Duodenal mucosa (tissue), 2 donors: ENCODE measurements around the gene ZPR1.

Experiments
- H3K27ac ChIP-seq: one replicate; pipeline ENCODE4 v1.7.0; 2013; ENCODE audit warnings: low read depth, low read length
- H3K27me3 ChIP-seq, 2 donors: one replicate each; pipeline ENCODE4 v1.7.0; 2013; ENCODE audit warnings: low read length in 2 of 2, control low read depth in 1 of 2; ENCODE audit not compliant: insufficient read depth in 2 of 2, control insufficient read depth in 1 of 2
- H3K36me3 ChIP-seq, 2 donors: one replicate each; pipeline ENCODE4 v1.7.0; 2013; ENCODE audit warnings: low read length in 2 of 2, control low read depth in 1 of 2; ENCODE audit not compliant: insufficient read depth in 2 of 2, control insufficient read depth in 1 of 2
- H3K4me1 ChIP-seq, 2 donors: one replicate each; pipeline ENCODE4 v1.7.0; 2013; ENCODE audit warnings: low read length in 2 of 2, control low read depth in 1 of 2; ENCODE audit not compliant: insufficient read depth in 2 of 2, control insufficient read depth in 1 of 2
- H3K4me3 ChIP-seq, 2 donors: one replicate each; pipeline ENCODE4 v1.7.0; 2013; ENCODE audit warnings: low read length in 2 of 2, low read depth in 1 of 2
- H3K9ac ChIP-seq, 2 donors: one replicate each; pipeline ENCODE4 v1.7.0; 2013; ENCODE audit warnings: low read length in 2 of 2, low read depth in 1 of 2
- H3K9me3 ChIP-seq, 2 donors: one replicate each; pipeline ENCODE4 v1.7.0; 2013; ENCODE audit warnings: low read length in 2 of 2, control low read depth in 1 of 2; ENCODE audit not compliant: control insufficient read depth in 1 of 2

ZPR1 gene

DNA sequence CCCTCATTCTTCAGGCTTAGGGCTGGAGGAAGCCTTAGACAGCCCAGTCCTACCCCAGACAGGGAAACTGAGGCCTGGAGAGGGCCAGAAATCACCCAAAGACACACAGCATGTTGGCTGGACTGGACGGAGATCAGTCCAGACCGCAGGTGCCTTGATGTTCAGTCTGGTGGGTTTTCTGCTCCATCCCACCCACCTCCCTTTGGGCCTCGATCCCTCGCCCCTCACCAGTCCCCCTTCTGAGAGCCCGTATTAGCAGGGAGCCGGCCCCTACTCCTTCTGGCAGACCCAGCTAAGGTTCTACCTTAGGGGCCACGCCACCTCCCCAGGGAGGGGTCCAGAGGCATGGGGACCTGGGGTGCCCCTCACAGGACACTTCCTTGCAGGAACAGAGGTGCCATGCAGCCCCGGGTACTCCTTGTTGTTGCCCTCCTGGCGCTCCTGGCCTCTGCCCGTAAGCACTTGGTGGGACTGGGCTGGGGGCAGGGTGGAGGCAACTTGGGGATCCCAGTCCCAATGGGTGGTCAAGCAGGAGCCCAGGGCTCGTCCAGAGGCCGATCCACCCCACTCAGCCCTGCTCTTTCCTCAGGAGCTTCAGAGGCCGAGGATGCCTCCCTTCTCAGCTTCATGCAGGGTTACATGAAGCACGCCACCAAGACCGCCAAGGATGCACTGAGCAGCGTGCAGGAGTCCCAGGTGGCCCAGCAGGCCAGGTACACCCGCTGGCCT, 42.5 kb upstream of the ZPR1 start:
- Histone ChIP-seq H3K9ac (no peak overlapping the region), H3K36me3 (no peaks in the 10 kb centered on the region), H3K27ac (no peak overlapping the region), H3K9me3 (no peaks in the 10 kb centered on the region), H3K27me3 (no peaks in the 10 kb centered on the region), H3K4me1 (peaks cover 48 to 54% of the 10 kb centered on the region in 2 donors), H3K4me3 (no peak overlapping the region)

DNA sequence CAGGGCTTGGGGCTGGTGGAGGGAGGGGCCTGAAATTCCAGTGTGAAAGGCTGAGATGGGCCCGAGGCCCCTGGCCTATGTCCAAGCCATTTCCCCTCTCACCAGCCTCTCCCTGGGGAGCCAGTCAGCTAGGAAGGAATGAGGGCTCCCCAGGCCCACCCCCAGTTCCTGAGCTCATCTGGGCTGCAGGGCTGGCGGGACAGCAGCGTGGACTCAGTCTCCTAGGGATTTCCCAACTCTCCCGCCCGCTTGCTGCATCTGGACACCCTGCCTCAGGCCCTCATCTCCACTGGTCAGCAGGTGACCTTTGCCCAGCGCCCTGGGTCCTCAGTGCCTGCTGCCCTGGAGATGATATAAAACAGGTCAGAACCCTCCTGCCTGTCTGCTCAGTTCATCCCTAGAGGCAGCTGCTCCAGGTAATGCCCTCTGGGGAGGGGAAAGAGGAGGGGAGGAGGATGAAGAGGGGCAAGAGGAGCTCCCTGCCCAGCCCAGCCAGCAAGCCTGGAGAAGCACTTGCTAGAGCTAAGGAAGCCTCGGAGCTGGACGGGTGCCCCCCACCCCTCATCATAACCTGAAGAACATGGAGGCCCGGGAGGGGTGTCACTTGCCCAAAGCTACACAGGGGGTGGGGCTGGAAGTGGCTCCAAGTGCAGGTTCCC, 41.8 kb upstream of the ZPR1 start, which contains the start of gene APOC3:
TSS of gene APOC3 (plus strand) at position 383 of the 659 bp plus-strand sequence. CDS start 676 bp downstream, outside the sequence.
- no peaks in the 10 kb centered on the region for H3K36me3 ChIP-seq

DNA sequence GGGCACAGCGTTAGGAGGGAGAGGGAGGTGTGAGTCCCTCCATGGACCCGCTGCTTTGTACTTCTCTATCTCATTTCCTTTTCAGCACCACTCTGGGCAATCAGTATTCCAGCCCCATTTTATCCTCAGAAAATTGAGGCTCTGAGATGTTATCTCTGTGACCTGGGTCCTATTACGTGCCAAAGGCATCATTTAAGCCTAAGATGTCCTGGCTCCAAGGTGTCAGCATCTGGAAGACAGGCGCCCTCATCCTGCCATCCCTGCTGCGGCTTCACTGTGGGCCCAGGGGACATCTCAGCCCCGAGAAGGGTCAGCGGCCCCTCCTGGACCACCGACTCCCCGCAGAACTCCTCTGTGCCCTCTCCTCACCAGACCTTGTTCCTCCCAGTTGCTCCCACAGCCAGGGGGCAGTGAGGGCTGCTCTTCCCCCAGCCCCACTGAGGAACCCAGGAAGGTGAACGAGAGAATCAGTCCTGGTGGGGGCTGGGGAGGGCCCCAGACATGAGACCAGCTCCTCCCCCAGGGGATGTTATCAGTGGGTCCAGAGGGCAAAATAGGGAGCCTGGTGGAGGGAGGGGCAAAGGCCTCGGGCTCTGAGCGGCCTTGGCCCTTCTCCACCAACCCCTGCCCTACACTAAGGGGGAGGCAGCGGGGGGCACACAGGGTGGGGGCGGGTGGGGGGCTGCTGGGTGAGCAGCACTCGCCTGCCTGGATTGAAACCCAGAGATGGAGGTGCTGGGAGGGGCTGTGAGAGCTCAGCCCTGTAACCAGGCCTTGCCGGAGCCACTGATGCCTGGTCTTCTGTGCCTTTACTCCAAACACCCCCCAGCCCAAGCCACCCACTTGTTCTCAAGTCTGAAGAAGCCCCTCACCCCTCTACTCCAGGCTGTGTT, 41.1 kb upstream of the ZPR1 start:
- H3K9me3 ChIP-seq = no peaks in the 10 kb centered on the region
- H3K4me1 ChIP-seq = peaks cover 48 to 54% of the 10 kb centered on the region in 2 donors
- H3K9ac ChIP-seq = peak overlapping the region; percentile 32 to 42
- no peaks in the 10 kb centered on the region for H3K27me3 ChIP-seq
- H3K4me3 ChIP-seq = peak overlapping the region; percentile 21 to 42
- peak overlapping the region; percentile 49 for H3K27ac ChIP-seq
- H3K36me3 ChIP-seq = no peaks in the 10 kb centered on the region

More for the DNA sequence above, 41.8 kb upstream of the ZPR1 start, which contains the start of gene APOC3:
- peak within 1 kb of the TSS; percentile 49 for H3K27ac ChIP-seq
- peak within 1 kb of the TSS; percentile 21 to 42 for H3K4me3 ChIP-seq
- H3K9me3 ChIP-seq = no peaks in the 10 kb centered on the region
- H3K4me1 ChIP-seq = peaks cover 48 to 54% of the 10 kb centered on the region in 2 donors
- H3K27me3 ChIP-seq = no peaks in the 10 kb centered on the region
- peak within 1 kb of the TSS; percentile 32 to 42 for H3K9ac ChIP-seq

DNA sequence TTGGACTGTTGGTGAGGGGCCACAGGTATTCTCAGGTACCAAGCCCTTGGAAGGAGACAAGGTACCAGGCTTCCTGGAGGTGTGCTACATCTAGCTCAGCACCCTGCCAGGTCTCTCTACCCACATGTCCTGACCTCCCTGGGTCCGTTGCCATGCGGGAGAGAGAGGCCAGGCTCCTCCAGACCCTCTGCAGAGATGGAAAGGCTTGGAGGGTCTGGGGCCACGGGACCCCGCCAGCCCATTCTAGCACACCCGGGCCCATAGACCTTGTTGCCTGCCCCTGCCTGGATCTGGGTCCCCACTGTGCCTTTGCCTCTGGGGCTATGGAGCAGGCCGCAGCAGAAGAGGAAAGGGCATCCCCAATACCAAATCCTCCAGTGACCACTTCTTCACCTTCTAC, 39.6 kb upstream of the ZPR1 start:
- no peak overlapping the region for H3K4me3 ChIP-seq
- no peak overlapping the region for H3K9ac ChIP-seq
- no peaks in the 10 kb centered on the region for H3K36me3 ChIP-seq
- no peaks in the 10 kb centered on the region for H3K9me3 ChIP-seq
- H3K27ac ChIP-seq = peak overlapping the region; percentile 25
- no peaks in the 10 kb centered on the region for H3K27me3 ChIP-seq
- H3K4me1 ChIP-seq = peaks cover 47 to 56% of the 10 kb centered on the region in 2 donors

DNA sequence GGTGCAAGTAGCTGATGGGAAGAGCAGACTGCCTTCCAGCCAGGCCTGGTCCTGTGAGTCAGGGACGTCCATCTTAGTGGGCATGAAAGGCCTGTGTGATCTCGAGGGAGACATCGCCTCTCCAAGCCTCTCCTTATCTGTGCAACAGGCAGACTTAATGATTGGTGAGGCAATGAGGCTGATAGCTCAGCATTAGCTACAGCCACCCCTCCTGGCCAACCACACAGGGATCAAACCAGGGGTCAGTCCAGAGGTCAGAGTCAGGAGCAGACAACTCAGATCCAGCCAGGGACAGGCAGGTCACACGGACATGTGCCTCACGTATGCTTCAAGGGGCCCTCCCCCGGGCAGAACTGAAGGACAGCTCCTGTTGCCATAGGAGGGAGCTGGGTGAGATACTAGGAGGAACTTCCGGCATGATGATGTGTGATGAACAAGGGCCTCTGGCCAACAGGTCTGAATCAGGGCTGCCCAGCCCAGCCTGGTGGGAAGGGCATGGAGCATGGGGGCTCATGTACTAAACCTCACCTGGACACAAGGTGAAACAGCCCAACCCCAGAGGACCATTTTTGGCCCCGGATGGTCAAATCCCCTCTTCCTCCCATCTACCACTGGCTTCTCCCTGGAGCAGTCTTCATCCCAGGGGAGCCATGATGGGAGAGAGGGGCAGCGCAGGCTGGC, 39.1 kb upstream of the ZPR1 start:
- peaks cover 41 to 50% of the 10 kb centered on the region in 2 donors for H3K4me1 ChIP-seq

DNA sequence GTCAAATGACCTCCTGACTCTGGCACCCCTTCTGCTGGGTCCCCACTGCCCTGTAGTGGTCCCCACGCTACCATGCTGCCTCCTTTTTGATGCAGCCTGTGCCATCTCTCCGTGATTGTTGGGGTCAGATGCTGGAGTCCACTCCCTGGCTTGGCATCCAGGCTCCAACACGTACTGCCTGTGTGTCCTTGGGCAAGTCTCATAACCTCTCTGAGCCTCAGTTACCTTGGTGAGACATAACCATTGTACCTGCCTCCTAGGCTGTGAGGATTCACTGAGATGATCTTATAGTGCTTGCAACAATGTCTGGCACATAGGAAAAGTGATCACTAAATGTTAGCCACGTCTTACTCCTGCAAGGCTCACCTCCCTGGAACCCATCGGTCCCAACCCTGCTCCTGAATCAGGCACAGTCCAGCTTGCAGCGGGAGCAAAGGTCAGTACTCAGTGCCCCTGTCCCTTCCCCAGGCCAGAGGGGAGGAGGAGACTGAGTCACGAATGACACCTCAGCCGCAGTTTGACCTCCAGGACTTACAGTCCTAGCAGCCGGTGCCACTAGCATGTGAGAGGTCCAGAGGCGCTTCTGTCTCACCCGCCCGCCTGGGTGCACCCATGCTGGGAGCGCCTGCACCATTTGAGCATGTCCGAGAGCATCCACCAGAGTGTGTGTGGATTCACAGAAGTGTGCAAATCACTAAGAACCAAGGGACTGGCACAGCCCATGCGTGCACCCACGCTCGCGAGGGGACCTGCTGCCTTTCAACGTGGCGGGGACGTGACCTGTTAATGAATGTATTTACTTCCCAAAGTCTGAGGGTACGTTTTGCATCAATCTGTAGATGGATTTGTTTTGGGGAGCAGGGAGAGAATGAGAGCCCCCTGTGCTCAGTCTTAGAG, 38.3 kb upstream of the ZPR1 start:
- no peak overlapping the region for H3K9ac ChIP-seq
- H3K9me3 ChIP-seq = no peaks in the 10 kb centered on the region
- H3K4me1 ChIP-seq = peaks cover 41 to 48% of the 10 kb centered on the region in 2 donors

More for the DNA sequence above, 39.1 kb upstream of the ZPR1 start:
- Histone ChIP-seq H3K36me3 (no peaks in the 10 kb centered on the region), H3K9ac (no peak overlapping the region), H3K27ac (peak overlapping the region; percentile 25), H3K4me3 (no peak overlapping the region), H3K9me3 (no peaks in the 10 kb centered on the region), H3K27me3 (no peaks in the 10 kb centered on the region)

DNA sequence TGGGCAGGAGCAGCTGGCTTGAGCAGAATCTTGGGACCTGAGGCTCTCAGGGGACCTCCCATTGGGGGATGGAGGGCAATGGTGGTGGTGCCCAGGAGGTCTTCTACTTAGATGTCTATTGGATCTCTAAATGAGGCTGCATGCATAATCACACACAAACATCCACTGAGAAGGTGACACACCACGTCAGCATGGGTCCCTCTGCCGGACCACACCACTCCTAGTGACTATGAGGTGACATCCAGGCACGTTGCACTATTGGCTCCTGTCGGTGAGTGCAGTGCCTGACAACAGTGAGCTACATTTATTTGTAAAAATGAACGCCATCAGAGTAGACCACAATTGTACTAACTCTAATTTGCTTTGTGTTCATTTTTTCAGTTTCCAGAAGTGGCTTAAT, 37.6 kb upstream of the ZPR1 start:
- no peak overlapping the region for H3K9ac ChIP-seq
- H3K4me3 ChIP-seq = no peak overlapping the region
- no peaks in the 10 kb centered on the region for H3K36me3 ChIP-seq
- no peak overlapping the region for H3K27ac ChIP-seq
- peaks cover 42 to 48% of the 10 kb centered on the region in 2 donors for H3K4me1 ChIP-seq
- H3K9me3 ChIP-seq = no peaks in the 10 kb centered on the region
- H3K27me3 ChIP-seq = no peaks in the 10 kb centered on the region

More for the DNA sequence above, 38.3 kb upstream of the ZPR1 start:
- Histone ChIP-seq H3K27ac (no peak overlapping the region), H3K36me3 (no peaks in the 10 kb centered on the region), H3K27me3 (no peaks in the 10 kb centered on the region), H3K4me3 (no peak overlapping the region)

DNA sequence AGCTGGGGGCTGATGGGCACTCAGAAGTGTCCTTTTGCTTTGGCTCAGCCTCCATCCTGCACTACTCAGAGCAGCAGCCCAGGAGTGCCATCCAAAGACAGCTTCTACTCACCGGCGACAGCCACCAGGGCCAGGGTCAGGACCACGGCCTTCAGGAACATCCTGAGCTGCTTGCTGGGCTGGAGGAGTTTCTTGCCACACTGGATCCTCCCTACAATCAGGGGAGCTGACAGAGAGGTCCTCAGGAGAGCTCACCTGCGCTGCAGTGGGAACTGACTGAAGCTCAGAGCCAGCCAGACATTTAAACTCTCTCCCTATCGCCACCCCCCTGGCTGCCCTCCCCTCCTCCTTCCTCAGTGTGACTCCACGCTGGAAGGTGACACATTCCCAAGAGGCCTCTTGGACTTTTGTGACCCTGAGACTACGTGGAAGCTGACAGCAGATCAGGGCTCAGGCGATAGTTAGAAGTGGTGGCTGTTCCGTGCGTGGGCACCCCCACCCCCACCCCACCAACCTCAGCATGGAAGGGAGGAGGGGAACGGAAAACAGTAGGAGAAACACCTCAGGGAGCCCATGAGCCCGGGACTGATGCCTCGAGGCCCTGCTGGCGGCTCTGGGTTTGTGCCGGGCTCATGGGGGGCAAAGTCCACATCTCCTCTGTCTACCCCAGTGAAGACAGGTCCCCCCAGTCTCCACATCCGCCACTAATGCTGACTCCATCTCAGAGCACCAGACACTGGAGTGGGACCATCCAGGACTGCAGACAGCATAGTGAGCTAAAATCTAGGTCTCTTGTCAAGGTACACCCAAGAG, 35.4 kb upstream of the ZPR1 start, which contains the start of gene APOA4:
TSS of gene APOA4 (minus strand) at position 274 of the 813 bp plus-strand sequence. CDS start at position 161, 113 bp downstream.
- H3K27me3 ChIP-seq = no peaks in the 10 kb centered on the region
- H3K9me3 ChIP-seq = no peaks in the 10 kb centered on the region
- no peaks in the 10 kb centered on the region for H3K36me3 ChIP-seq
- peak within 1 kb of the TSS; percentile 28 to 42 for H3K9ac ChIP-seq
- H3K4me3 ChIP-seq = peak within 1 kb of the TSS; percentile 16 to 58
- H3K27ac ChIP-seq = peak within 1 kb of the TSS; percentile 26
- peaks cover 25 to 32% of the 10 kb centered on the region in 2 donors for H3K4me1 ChIP-seq
